HEK293T (cell line): Measurements from ENCODE around the gene SOCS7.

Experiments used
- BHLHE40 ChIP-seq: fragments of 450-650 bp; IDR thresholded peaks from 2 replicates; pipeline ENCODE4 v1.6.1; 2016; ENCODE audit warnings: mild to moderate bottlenecking, moderate library complexity, borderline replicate concordance
- CTBP1 ChIP-seq: fragments of 450-650 bp; IDR thresholded peaks from 2 replicates; pipeline ENCODE4 v1.6.1; 2016; ENCODE audit warnings: borderline replicate concordance
- ELF4 ChIP-seq: fragments of 450-650 bp; IDR thresholded peaks from 2 replicates; pipeline ENCODE4 v1.6.1; 2017; ENCODE audit warnings: antibody characterized with exemption
- FOXA1 ChIP-seq: fragments of 450-650 bp; IDR thresholded peaks from 2 replicates; pipeline ENCODE4 v1.6.1; 2016; ENCODE audit warnings: mild to moderate bottlenecking
- FOXM1 ChIP-seq: fragments of 450-650 bp; IDR thresholded peaks from 2 replicates; pipeline ENCODE4 v1.6.1; 2017; ENCODE audit warnings: mild to moderate bottlenecking, borderline replicate concordance
- HDGF ChIP-seq: fragments of 450-650 bp; IDR thresholded peaks from 2 replicates; pipeline ENCODE4 v1.6.1; 2017; ENCODE audit warnings: antibody characterized with exemption, borderline replicate concordance
- TARDBP ChIP-seq: fragments of 450-650 bp; IDR thresholded peaks from 2 replicates; pipeline ENCODE4 v1.6.1; 2016
- ZNF384 ChIP-seq: fragments of 450-650 bp; IDR thresholded peaks from 2 replicates; pipeline ENCODE4 v1.6.1; 2016

GRCh38 chr17:38344420-38344745 lies 7.3 kb upstream of the SOCS7 start:
- TF ChIP-seq BHLHE40 (no peak), FOXA1 (no peak), ELF4 (no peak), CTBP1 (no peak), ZNF384 (no peak), HDGF (no peak), FOXM1 (no peak), TARDBP (no peak)
